ENCODE data around the gene STARD7. TPM values are rescaled to one million over a fixed set of nuclear protein-coding genes. Genes with fewer than 3 reads are reported as not detected.
"Not testable (repeated sequence)": the region's sequence is repeated elsewhere in the genome, so short reads cannot be mapped to it uniquely, and the experiment has no call there.

Gene STARD7
- total RNA-seq, 4 donors from 2014 or later: 211 to 292 (median 266) TPM

DNA sequence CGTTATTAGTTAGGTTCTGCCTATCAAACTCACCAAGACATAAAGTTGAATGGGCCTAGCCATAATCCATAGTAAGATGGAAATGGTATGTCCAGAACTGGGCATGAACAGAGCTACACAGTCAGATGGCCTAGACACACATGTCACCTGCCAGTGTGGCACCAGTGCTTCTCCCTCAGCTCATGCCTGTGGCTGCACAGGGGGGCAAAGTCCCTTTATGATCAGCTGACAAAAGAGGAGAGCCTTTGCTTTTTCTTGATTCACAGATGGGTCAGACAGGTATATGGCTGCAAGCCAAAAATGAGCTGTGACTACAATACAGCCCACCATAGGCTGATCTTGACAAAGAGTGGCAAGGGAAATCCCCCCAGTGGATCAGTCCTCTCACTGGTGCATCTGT is 28.3 kb upstream of the STARD7 start:
- TF ChIP-seq, protein P1, sequence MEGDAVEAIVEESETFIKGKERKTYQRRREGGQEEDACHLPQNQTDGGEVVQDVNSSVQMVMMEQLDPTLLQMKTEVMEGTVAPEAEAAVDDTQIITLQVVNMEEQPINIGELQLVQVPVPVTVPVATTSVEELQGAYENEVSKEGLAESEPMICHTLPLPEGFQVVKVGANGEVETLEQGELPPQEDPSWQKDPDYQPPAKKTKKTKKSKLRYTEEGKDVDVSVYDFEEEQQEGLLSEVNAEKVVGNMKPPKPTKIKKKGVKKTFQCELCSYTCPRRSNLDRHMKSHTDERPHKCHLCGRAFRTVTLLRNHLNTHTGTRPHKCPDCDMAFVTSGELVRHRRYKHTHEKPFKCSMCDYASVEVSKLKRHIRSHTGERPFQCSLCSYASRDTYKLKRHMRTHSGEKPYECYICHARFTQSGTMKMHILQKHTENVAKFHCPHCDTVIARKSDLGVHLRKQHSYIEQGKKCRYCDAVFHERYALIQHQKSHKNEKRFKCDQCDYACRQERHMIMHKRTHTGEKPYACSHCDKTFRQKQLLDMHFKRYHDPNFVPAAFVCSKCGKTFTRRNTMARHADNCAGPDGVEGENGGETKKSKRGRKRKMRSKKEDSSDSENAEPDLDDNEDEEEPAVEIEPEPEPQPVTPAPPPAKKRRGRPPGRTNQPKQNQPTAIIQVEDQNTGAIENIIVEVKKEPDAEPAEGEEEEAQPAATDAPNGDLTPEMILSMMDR (IDR thresholded peaks at IDR 0.05): no peak
- TF ChIP-seq POLR2A (IDR thresholded peaks at IDR 0.05): no peak
- no peaks in the 10 kb centered on the region for H3K27me3 ChIP-seq
- WGBS, 2 donors: 100% methylated on average over 1 of the region's 1 CpG
- peaks cover 0 to under 1% of the 10 kb centered on the region in 2 donors for H3K4me1 ChIP-seq
- intact Hi-C loops (cut with DNase I): no loop called here
- no peak for DNase-seq
- H3K9me3 ChIP-seq: no peaks in the 10 kb centered on the region
- H3K4me3 ChIP-seq (replicated peaks in 1 of 3): no peak overlapping the region
- H3K27ac ChIP-seq: no peak overlapping the region
- no peaks in the 10 kb centered on the region for H3K36me3 ChIP-seq

DNA sequence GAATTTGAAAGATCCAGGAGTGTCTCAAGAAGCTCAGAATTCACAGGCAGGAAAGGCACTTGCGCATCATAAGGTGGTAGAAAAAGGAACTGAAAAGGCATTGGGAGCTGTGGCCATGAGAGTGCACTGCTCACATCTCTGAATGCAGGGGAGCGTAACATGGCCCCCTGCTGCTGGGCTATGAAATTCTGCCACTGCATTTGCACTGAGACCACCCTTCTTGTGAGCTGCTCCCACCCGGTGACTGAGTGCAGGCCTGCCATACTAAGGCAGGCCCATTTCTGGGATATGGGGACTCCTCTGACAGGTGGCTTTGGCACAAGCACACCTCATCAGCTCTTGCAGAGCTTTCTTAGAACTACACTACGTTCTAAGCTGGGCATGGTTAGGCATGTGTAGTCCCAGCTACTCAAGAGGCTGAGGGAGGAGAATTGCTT is 25.3 kb upstream of the STARD7 start:
- H3K4me1 ChIP-seq: peaks cover 0 to 3% of the 10 kb centered on the region in 2 donors
- no peaks in the 10 kb centered on the region for H3K9me3 ChIP-seq
- intact Hi-C loops (cut with DNase I): no loop called here
- no peak overlapping the region for H3K27ac ChIP-seq
- no peaks in the 10 kb centered on the region for H3K27me3 ChIP-seq
- H3K4me3 ChIP-seq (replicated peaks in 1 of 3): no peak overlapping the region
- no peak for DNase-seq
- WGBS, 2 donors: 78 to 86% methylated on average over 4 of the region's 4 CpGs
- H3K36me3 ChIP-seq: no peaks in the 10 kb centered on the region
- no peak for TF ChIP-seq POLR2A (IDR thresholded peaks at IDR 0.05)
- TF ChIP-seq, protein P1 (IDR thresholded peaks at IDR 0.05): no peak

DNA sequence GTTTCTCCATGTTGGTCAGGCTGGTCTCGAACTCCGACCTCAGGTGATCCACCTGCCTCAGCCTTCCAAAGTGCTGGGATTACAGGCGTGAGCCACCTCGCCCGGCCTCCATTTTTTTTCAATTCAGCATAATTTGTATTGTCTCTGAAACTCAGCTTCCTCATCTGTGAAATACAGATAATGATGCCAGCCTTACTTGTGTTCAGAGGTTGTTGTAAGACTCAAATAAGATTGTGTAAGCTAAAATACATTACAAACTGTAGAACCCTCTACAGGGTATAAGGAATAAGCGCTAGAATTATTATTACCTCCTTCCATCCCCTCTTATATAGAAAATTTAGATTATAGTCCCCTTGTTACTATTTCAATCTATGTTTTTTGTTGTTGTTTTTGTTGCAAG is 24.8 kb upstream of the STARD7 start:
- 93 to 100% methylated on average over 6 of the region's 6 CpGs for WGBS, 2 donors
- Histone ChIP-seq H3K4me1 (peaks cover 0 to 3% of the 10 kb centered on the region in 2 donors), H3K4me3 (replicated peaks in 1 of 3) (no peak overlapping the region), H3K36me3 (no peaks in the 10 kb centered on the region), H3K27me3 (no peaks in the 10 kb centered on the region), H3K27ac (no peak overlapping the region), H3K9me3 (no peaks in the 10 kb centered on the region)
- TF ChIP-seq POLR2A (IDR thresholded peaks at IDR 0.05): no peak
- TF ChIP-seq, protein P1 (IDR thresholded peaks at IDR 0.05): no peak
- no peak for DNase-seq
- intact Hi-C loops (cut with DNase I): no loop called here

DNA sequence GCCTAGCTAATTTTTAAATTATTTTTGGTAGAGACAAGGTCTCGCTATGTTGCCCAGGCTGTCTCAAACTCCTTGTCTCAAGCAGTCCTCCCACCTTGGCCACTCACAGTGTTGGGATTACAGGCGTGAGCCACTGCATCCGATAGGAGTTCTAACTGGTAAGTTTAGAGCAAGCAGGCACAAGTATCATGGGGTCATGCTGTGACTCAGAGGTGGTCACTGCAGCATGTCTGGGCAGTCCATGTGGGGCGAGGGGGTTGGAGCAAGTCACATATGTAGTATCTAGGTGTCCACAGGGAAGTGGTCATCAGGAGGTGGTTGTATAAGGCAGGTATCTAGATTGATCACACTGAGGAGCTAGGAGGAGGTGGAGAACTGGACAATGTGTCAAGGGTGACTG is 22.7 kb upstream of the STARD7 start:
- intact Hi-C loops (cut with DNase I): no loop called here
- TF ChIP-seq POLR2A (IDR thresholded peaks at IDR 0.05): no peak
- TF ChIP-seq, protein P1 (IDR thresholded peaks at IDR 0.05): no peak
- WGBS, 2 donors: 82 to 95% methylated on average over 4 of the region's 4 CpGs
- DNase-seq: no peak
- Histone ChIP-seq H3K27ac (no peak overlapping the region), H3K9me3 (no peaks in the 10 kb centered on the region), H3K36me3 (no peaks in the 10 kb centered on the region), H3K4me3 (replicated peaks in 1 of 3) (no peak overlapping the region), H3K27me3 (no peaks in the 10 kb centered on the region), H3K4me1 (peaks cover 0 to 3% of the 10 kb centered on the region in 2 donors)

DNA sequence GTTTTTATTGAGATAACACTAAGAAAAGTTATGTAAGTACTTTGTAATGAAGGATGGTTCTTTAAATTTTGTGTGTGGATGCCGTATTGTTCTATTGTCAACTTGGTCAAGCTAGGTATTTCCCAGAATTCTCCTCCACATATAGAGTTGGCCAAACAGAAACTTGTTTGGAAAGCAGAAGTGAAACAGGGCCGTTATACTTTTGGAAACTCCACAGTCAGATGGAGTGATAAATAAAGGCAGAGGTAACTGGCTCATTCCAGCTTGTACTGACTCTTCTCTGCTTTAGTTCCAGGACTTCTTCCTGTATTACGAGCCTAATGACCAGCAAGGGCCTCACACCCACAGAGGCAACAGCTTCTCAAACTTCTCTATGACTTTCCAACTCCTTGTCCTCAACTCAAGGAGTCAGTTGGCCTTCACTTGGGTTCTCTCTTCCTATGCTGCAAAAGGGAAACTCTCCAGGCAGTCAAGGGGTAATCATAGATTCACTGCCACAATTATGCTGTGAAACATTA is 16.4 kb upstream of the STARD7 start:
- intact Hi-C loops (cut with DNase I): no loop called here
- Histone ChIP-seq H3K27me3 (no peaks in the 10 kb centered on the region), H3K4me1 (peaks cover 0 to 2% of the 10 kb centered on the region in 2 donors), H3K36me3 (no peaks in the 10 kb centered on the region), H3K4me3 (replicated peaks in 1 of 3) (no peak overlapping the region), H3K9me3 (no peaks in the 10 kb centered on the region), H3K27ac (no peak overlapping the region)
- 71 to 73% methylated on average over 3 of the region's 3 CpGs for WGBS, 2 donors
- no peak for DNase-seq
- no peak for TF ChIP-seq POLR2A (IDR thresholded peaks at IDR 0.05)
- TF ChIP-seq, protein P1 (IDR thresholded peaks at IDR 0.05): no peak

DNA sequence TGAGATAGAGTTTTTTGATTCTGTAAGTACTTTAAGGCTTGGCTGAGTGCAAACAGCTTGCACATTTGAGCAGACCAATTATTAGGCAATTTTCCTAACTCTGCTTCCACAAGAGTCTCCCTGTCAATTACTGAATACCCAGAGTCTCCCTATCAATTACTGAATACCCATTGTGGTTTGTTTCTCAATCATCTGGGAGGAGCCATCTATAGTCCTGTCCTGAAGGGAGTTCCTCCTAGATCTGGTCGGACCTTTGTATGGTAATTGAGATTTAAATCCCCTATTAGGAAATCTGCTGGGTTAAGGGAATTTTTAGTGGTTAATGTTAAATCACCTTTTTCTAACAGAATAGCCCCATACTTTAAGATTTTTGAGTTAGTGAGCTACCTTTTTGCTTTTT is 12.5 kb upstream of the STARD7 start:
- H3K9me3 ChIP-seq; H3K27ac ChIP-seq; H3K4me1 ChIP-seq; H3K4me3 ChIP-seq (replicated peaks in 1 of 3); H3K36me3 ChIP-seq; DNase-seq; H3K27me3 ChIP-seq; intact Hi-C loops (cut with DNase I): not testable (repeated sequence)
- WGBS, 2 donors: 94% methylated on average over 1 of the region's 1 CpG

DNA sequence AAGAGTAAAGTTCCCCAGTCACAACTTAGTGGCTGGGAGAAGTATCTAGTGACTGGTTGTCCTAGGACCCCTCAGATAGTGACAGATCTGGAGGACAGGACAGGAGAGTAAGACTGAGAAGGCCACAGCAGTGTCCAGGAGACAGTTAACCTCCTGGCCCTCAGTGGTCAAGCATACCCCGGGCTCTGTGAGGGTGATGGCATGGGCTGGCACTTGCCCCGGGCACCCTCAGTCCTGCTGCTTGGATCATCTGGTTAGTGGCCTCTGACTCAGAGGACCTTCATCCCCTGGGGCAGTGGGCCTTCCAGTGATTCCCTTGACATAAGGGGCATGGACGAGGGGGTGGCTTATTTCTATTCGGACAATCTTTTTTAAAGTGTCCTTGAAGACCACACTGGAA is 11.3 kb upstream of the STARD7 start:
- H3K27ac ChIP-seq; H3K4me3 ChIP-seq (replicated peaks in 1 of 3); intact Hi-C loops (cut with DNase I); H3K9me3 ChIP-seq; H3K36me3 ChIP-seq; H3K27me3 ChIP-seq; DNase-seq; H3K4me1 ChIP-seq: not testable (repeated sequence)
- 73 to 95% methylated on average over 1 to 4 of the region's 4 CpGs for WGBS, 2 donors

Data from thyroid gland (tissue), 4 donors.